Measurements from ENCODE around the gene ZNF516.

ZNF516 gene

GRCh38 chr18:76489081-76489480, 6.0 kb downstream of the ZNF516 start:
- no peak for DNase-seq (ENCODE audit: extremely low read depth, low read depth)
- no peak for TF ChIP-seq CTCF (IDR thresholded peaks at IDR 0.05; ENCODE audit: low read depth, low read length)

GRCh38 chr18:76488190-76488589, 6.9 kb downstream of the ZNF516 start:
- TF ChIP-seq CTCF (IDR thresholded peaks at IDR 0.05; ENCODE audit: low read depth, low read length): no peak
- DNase-seq (ENCODE audit: extremely low read depth, low read depth): no peak

GRCh38 chr18:76487782-76488181, 7.3 kb downstream of the ZNF516 start:
- no peak for DNase-seq (ENCODE audit: extremely low read depth, low read depth)
- no peak for TF ChIP-seq CTCF (IDR thresholded peaks at IDR 0.05; ENCODE audit: low read depth, low read length)

- TF ChIP-seq CTCF (IDR thresholded peaks at IDR 0.05; ENCODE audit: low read depth, low read length): no peak
- DNase-seq (ENCODE audit: extremely low read depth, low read depth): no peak
These were observed 8.0 kb downstream of the ZNF516 start for GRCh38 chr18:76487070-76487469.

- TF ChIP-seq CTCF (IDR thresholded peaks at IDR 0.05; ENCODE audit: low read depth, low read length): no peak
- no peak for DNase-seq (ENCODE audit: extremely low read depth, low read depth)
These were observed 8.5 kb downstream of the ZNF516 start for GRCh38 chr18:76486574-76486973.

- TF ChIP-seq CTCF (IDR thresholded peaks at IDR 0.05; ENCODE audit: low read depth, low read length): no peak
- DNase-seq (ENCODE audit: extremely low read depth, low read depth): no peak
These were observed 9.0 kb downstream of the ZNF516 start for GRCh38 chr18:76486038-76486437.

GRCh38 chr18:76484749-76485387, 10.2 kb downstream of the ZNF516 start:
- no peak for DNase-seq (ENCODE audit: extremely low read depth, low read depth)
- no peak for TF ChIP-seq CTCF (IDR thresholded peaks at IDR 0.05; ENCODE audit: low read depth, low read length)

All from AG09319 (cell line).